GM19452 (cell line): ENCODE measurements around the gene ZNF653.
"Not testable (repeated sequence)": the region's sequence is repeated elsewhere in the genome, so short reads cannot be mapped to it uniquely, and the experiment has no call there.

Source experiments
- ATAC-seq: cut with Tn5 transposase; IDR thresholded peaks from one replicate; pipeline ENCODE4 v1.9.1; 2021; ENCODE audit not compliant: unreplicated experiment

The ZNF653 gene

GRCh38 chr19:11457115-11457514 lies 48.5 kb downstream of the ZNF653 start:
- no peak for ATAC-seq

- no peak for ATAC-seq
These were observed 49.0 kb downstream of the ZNF653 start for GRCh38 chr19:11456659-11457058.

GRCh38 chr19:11455233-11455554 lies 50.4 kb downstream of the ZNF653 start:
- ATAC-seq, result not testable (repeated sequence)

- ATAC-seq, result no peak
These were observed 51.9 kb downstream of the ZNF653 start for GRCh38 chr19:11453468-11454341.

- ATAC-seq, result no peak
These were observed 52.9 kb downstream of the ZNF653 start for GRCh38 chr19:11452620-11453310.

GRCh38 chr19:11451871-11452619 lies 53.6 kb downstream of the ZNF653 start:
- ATAC-seq, result no peak

- no peak for ATAC-seq
These were observed 54.2 kb downstream of the ZNF653 start for GRCh38 chr19:11451327-11451870.

GRCh38 chr19:11450570-11451326 lies 54.9 kb downstream of the ZNF653 start:
- no peak for ATAC-seq

- ATAC-seq, result no peak
These were observed 56.6 kb downstream of the ZNF653 start for GRCh38 chr19:11448923-11449554.

GRCh38 chr19:11448410-11448809 lies 57.2 kb downstream of the ZNF653 start:
- no peak for ATAC-seq

GRCh38 chr19:11447347-11448262 lies 58.0 kb downstream of the ZNF653 start:
- no peak for ATAC-seq

GRCh38 chr19:11446652-11447301 lies 58.9 kb downstream of the ZNF653 start:
- no peak for ATAC-seq

- ATAC-seq, result no peak
These were observed 59.4 kb downstream of the ZNF653 start for GRCh38 chr19:11446271-11446651.

GRCh38 chr19:11445141-11445540 lies 60.5 kb downstream of the ZNF653 start:
- no peak for ATAC-seq

- no peak for ATAC-seq
These were observed 61.6 kb downstream of the ZNF653 start for GRCh38 chr19:11444059-11444458.

GRCh38 chr19:11437955-11438354 lies 67.7 kb downstream of the ZNF653 start:
- ATAC-seq, result no peak

GRCh38 chr19:11435833-11436313 lies 69.8 kb downstream of the ZNF653 start:
- peak; percentile 2 for ATAC-seq

- peak; percentile 91 for ATAC-seq
These were observed 70.4 kb downstream of the ZNF653 start, which contains the start of the genes ODAD3 and PRKCSH for GRCh38 chr19:11435057-11435832. Gene ODAD3 (minus strand): TSS chr19:11435121. CDS start chr19:11435016, 105 bp downstream. Gene PRKCSH (plus strand): TSS chr19:11435635. CDS start chr19:11436118, 483 bp downstream.
